Neural crest cell (in vitro differentiated cells): ENCODE measurements around the gene PCDHGB2. TPM values are rescaled to one million over a fixed set of nuclear protein-coding genes. Genes with fewer than 3 reads are reported as not detected.

Experiments
- DNase-seq: peaks from one replicate; pipeline ENCODE4 v3.0.0; 2021; ENCODE audit warnings: low read depth, mixed read lengths, low spot score
- H3K27ac Mint-ChIP-seq: one replicate; pipeline ENCODE4 v1.8.0; 2021; ENCODE audit warnings: mild to moderate bottlenecking, mixed read lengths; ENCODE audit not compliant: unreplicated experiment
- H3K27me3 Mint-ChIP-seq: 2 replicates; pipeline ENCODE4 v1.8.0; 2021; ENCODE audit warnings: low read depth, mild to moderate bottlenecking, mixed read lengths
- H3K36me3 Mint-ChIP-seq: 2 replicates; pipeline ENCODE4 v1.8.0; 2021; ENCODE audit warnings: low read depth, mild to moderate bottlenecking, mixed read lengths
- H3K4me1 Mint-ChIP-seq: 2 replicates; pipeline ENCODE4 v1.8.0; 2021; ENCODE audit warnings: mixed read lengths
- H3K4me3 Mint-ChIP-seq: one replicate; pipeline ENCODE4 v1.8.0; 2021; ENCODE audit warnings: mild to moderate bottlenecking, mixed read lengths
- H3K9me3 Mint-ChIP-seq: 2 replicates; pipeline ENCODE4 v1.8.0; 2021; ENCODE audit warnings: mixed read lengths
- CTCF ChIP-seq: fragments of 200-600 bp; sonication (generic); conservative IDR thresholded peaks from 2 replicates; pipeline ENCODE4 v1.5.0; 2021; ENCODE audit warnings: antibody characterized with exemption, mild to moderate bottlenecking
- total RNA-seq: library from RNA; stranded (reverse); gene quantifications from 2 replicates; pipeline ENCODE4 v1.2.1, GENCODE V29; 2021

PCDHGB2 gene
- total RNA-seq, 1 donor from 2014 or later: 1.3 TPM

- H3K4me1 Mint-ChIP-seq: no peaks in the 10 kb centered on the region
- H3K36me3 Mint-ChIP-seq: peaks cover 32% of the 10 kb centered on the region
- no peaks in the 10 kb centered on the region for H3K27me3 Mint-ChIP-seq
- H3K9me3 Mint-ChIP-seq: peaks cover 17% of the 10 kb centered on the region
- DNase-seq: no peak
- H3K4me3 Mint-ChIP-seq: no peak overlapping the region
- no peak for TF ChIP-seq CTCF
- no peak overlapping the region for H3K27ac Mint-ChIP-seq
Measured at GRCh38 chr5:141366016-141366896, 6.5 kb downstream of the PCDHGB2 start.

GRCh38 chr5:141369994-141370848 is 10.4 kb downstream of the PCDHGB2 start, which contains the start of gene PCDHGB3:
Gene PCDHGB3, plus strand, starts transcription at chr5:141370242. Its CDS starts 153 bp downstream, at chr5:141370395.
- Mint-ChIP-seq H3K4me3 (no peak within 1 kb of the TSS), H3K27ac (no peak within 1 kb of the TSS), H3K36me3 (peaks cover 26% of the 10 kb centered on the region), H3K27me3 (no peaks in the 10 kb centered on the region), H3K9me3 (peaks cover 20% of the 10 kb centered on the region), H3K4me1 (no peaks in the 10 kb centered on the region)
- DNase-seq: no peak
- no peak for TF ChIP-seq CTCF

- H3K36me3 Mint-ChIP-seq: peaks cover 22% of the 10 kb centered on the region
- H3K4me3 Mint-ChIP-seq: no peak overlapping the region
- H3K9me3 Mint-ChIP-seq: peaks cover 14% of the 10 kb centered on the region
- DNase-seq: no peak
- no peak overlapping the region for H3K27ac Mint-ChIP-seq
- TF ChIP-seq CTCF: no peak
- H3K27me3 Mint-ChIP-seq: no peaks in the 10 kb centered on the region
- H3K4me1 Mint-ChIP-seq: no peaks in the 10 kb centered on the region
Measured at GRCh38 chr5:141371572-141372475, 12.0 kb downstream of the PCDHGB2 start.

GRCh38 chr5:141373673-141374317 is 14.0 kb downstream of the PCDHGB2 start, which contains the start of gene PCDHGA6:
Gene PCDHGA6, plus strand, starts transcription at chr5:141373891. Its CDS starts 193 bp downstream, at chr5:141374084.
- Mint-ChIP-seq H3K9me3 (peaks cover 18% of the 10 kb centered on the region), H3K27ac (no peak within 1 kb of the TSS), H3K4me1 (no peaks in the 10 kb centered on the region), H3K4me3 (no peak within 1 kb of the TSS), H3K27me3 (no peaks in the 10 kb centered on the region), H3K36me3 (peaks cover 22% of the 10 kb centered on the region)
- no peak for TF ChIP-seq CTCF
- DNase-seq: no peak
